ENCODE results near the gene ZNF343. TPM values are rescaled to one million over a fixed set of nuclear protein-coding genes. Genes with fewer than 3 reads are reported as not detected.

ZNF343 gene
- total and polyA plus RNA-seq, 4 donors, result 4.9 to 14.8 (median 7.1) TPM

DNA sequence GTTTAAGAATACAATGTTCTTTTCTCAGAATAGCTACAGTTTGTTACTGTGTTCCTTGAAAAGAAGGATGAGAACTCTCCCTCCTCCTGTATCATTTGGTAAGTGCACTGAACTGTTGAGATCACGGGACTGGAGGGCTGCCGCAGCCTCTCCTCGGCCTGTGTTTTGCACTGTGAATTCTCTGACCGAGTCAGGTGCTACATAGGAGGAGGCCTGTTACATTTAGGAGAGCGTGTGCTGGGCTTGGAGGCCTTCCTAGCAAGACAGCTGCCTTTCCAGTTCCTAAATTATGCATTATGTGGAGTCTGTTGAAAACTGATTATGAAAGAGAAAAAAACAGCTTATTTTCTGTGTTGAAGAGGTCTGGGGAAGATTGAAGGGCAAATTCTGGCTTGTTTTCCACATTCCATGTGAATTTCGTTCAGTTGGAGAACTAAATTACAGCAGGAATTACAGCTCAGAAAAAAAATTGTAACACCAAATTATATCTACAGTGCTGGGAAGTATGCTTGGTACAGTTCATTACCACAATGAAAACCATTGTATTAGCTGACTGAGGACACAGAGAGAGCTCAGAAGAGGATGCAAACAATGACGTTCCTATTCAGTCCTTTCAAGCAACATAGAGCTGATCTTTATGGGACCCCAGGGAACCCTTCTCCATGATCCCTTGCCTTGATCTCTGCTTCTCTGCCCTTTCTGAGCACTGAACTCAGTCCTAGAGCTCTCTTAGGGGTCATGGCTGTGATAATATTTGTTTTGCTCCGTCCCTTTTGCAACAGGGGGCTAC lies 30.4 kb upstream of the ZNF343 start:
- 56 to 65% methylated on average over 8 of the region's 8 CpGs for WGBS, 2 donors
- ATAC-seq (ENCODE audit: insufficient read depth, low FRiP score) (no peak), DNase-seq (no peak)
- TF ChIP-seq, protein P1, sequence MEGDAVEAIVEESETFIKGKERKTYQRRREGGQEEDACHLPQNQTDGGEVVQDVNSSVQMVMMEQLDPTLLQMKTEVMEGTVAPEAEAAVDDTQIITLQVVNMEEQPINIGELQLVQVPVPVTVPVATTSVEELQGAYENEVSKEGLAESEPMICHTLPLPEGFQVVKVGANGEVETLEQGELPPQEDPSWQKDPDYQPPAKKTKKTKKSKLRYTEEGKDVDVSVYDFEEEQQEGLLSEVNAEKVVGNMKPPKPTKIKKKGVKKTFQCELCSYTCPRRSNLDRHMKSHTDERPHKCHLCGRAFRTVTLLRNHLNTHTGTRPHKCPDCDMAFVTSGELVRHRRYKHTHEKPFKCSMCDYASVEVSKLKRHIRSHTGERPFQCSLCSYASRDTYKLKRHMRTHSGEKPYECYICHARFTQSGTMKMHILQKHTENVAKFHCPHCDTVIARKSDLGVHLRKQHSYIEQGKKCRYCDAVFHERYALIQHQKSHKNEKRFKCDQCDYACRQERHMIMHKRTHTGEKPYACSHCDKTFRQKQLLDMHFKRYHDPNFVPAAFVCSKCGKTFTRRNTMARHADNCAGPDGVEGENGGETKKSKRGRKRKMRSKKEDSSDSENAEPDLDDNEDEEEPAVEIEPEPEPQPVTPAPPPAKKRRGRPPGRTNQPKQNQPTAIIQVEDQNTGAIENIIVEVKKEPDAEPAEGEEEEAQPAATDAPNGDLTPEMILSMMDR (IDR thresholded peaks at IDR 0.05; ENCODE audit: control extremely low read depth, extremely low read depth), result no peak
- Histone ChIP-seq H3K4me1 (ENCODE audit: control insufficient read depth in 5 of 5, insufficient read depth in 5 of 5, low read length in 5 of 5) (no peaks in the 10 kb centered on the region), H3K4me3 (no peak overlapping the region), H3K9me3 (ENCODE audit: control insufficient read depth in 4 of 4, insufficient read depth in 3 of 4, low read length in 3 of 4) (peaks cover 0 to 2% (median 0%) of the 10 kb centered on the region in 4 donors), H3K27me3 (ENCODE audit: control insufficient read depth in 3 of 3, insufficient read depth in 3 of 3, low read length in 2 of 3) (peaks cover 0 to 2% (median 0%) of the 10 kb centered on the region in 3 donors), H3K9ac (ENCODE audit: insufficient read depth in 1 of 2, low read length in 2 of 2) (no peak overlapping the region), H3K27ac (ENCODE audit: low read depth in 1 of 2, low read length in 1 of 2) (no peak overlapping the region), H3K36me3 (ENCODE audit: control insufficient read depth in 4 of 4, insufficient read depth in 4 of 4, low read length in 4 of 4) (no peaks in the 10 kb centered on the region)

DNA sequence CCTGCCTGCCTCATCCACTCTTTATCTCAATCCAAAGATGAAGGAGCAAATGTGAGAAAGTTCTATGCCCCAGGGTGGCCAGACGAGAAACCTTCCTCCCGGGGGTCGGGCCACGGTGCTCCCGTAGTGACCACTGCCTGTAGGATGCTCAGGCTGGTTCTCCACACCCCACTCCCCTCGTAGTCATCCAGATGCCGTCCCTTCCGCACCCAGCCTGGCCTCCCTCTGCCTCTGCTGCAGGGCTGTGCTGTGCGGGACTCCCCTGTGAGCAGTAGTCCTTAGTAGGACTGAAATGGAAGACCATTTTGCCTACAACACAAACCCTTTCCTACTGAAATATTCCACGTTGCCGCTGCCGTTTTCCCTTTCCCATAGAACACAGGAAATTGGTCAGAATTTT lies 29.6 kb upstream of the ZNF343 start:
- 75 to 77% methylated on average over 12 of the region's 12 CpGs for whole genome bisulfite sequencing, 2 donors
- TF ChIP-seq, protein P1 (IDR thresholded peaks at IDR 0.05; ENCODE audit: control extremely low read depth, extremely low read depth), result no peak
- H3K27me3 ChIP-seq (ENCODE audit: control insufficient read depth in 3 of 3, insufficient read depth in 3 of 3, low read length in 2 of 3), result no peaks in the 10 kb centered on the region
- no peaks in the 10 kb centered on the region for H3K36me3 ChIP-seq (ENCODE audit: control insufficient read depth in 4 of 4, insufficient read depth in 4 of 4, low read length in 4 of 4)
- H3K9ac ChIP-seq (ENCODE audit: insufficient read depth in 1 of 2, low read length in 2 of 2), result no peak overlapping the region
- ATAC-seq (ENCODE audit: insufficient read depth, low FRiP score) (no peak), DNase-seq (no peak)
- no peak overlapping the region for H3K4me3 ChIP-seq
- H3K4me1 ChIP-seq (ENCODE audit: control insufficient read depth in 5 of 5, insufficient read depth in 5 of 5, low read length in 5 of 5), result no peaks in the 10 kb centered on the region
- H3K27ac ChIP-seq (ENCODE audit: low read depth in 1 of 2, low read length in 1 of 2), result no peak overlapping the region
- H3K9me3 ChIP-seq (ENCODE audit: control insufficient read depth in 4 of 4, insufficient read depth in 3 of 4, low read length in 3 of 4), result peaks cover 0 to 2% (median 0%) of the 10 kb centered on the region in 4 donors

DNA sequence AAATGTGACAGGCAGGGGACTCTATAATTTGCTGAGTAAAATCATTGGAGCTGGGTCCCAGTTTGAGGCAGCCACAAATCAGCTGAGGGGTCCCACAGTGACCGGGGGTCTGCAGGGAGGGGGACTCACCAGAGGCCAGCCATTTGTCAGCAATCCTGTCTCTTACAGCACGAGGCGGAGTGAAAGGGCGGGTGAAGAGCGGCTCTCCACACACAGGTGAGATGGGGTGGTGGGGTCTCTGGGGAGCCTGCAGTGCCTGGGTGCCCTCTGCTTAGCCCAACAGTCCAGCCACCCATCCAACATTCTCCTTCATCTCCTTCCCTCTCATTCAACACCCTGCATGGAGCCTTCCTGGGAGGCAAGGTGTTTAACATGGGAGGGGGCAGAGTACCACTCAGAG lies 28.4 kb upstream of the ZNF343 start:
- H3K36me3 ChIP-seq (ENCODE audit: control insufficient read depth in 4 of 4, insufficient read depth in 4 of 4, low read length in 4 of 4), result no peaks in the 10 kb centered on the region
- DNase-seq, result no peak
- TF ChIP-seq, protein P1 (IDR thresholded peaks at IDR 0.05; ENCODE audit: control extremely low read depth, extremely low read depth), result no peak
- H3K27me3 ChIP-seq (ENCODE audit: control insufficient read depth in 3 of 3, insufficient read depth in 3 of 3, low read length in 2 of 3), result no peaks in the 10 kb centered on the region
- no peak overlapping the region for H3K27ac ChIP-seq (ENCODE audit: low read depth in 1 of 2, low read length in 1 of 2)
- no peak overlapping the region for H3K4me3 ChIP-seq
- 70 to 75% methylated on average over 5 of the region's 5 CpGs for WGBS, 2 donors
- no peaks in the 10 kb centered on the region for H3K4me1 ChIP-seq (ENCODE audit: control insufficient read depth in 5 of 5, insufficient read depth in 5 of 5, low read length in 5 of 5)
- no peak overlapping the region for H3K9ac ChIP-seq (ENCODE audit: insufficient read depth in 1 of 2, low read length in 2 of 2)
- H3K9me3 ChIP-seq (ENCODE audit: control insufficient read depth in 4 of 4, insufficient read depth in 3 of 4, low read length in 3 of 4), result peaks cover 0 to 2% (median 0%) of the 10 kb centered on the region in 4 donors
- ATAC-seq (ENCODE audit: insufficient read depth, low FRiP score), result no peak
